ENCODE measurements around the gene RNLS. TPM values are rescaled to one million over a fixed set of nuclear protein-coding genes. Genes with fewer than 3 reads are reported as not detected.

The RNLS gene
- polyA plus RNA-seq, 3 donors = 3.3 to 3.9 (median 3.7) TPM

GRCh38 chr10:88418871-88419270 lies 164.2 kb downstream of the RNLS start:
- no peak for DNase-seq
- H3K9me3 Mint-ChIP-seq = peaks cover 0 to 2% (median 0%) of the 10 kb centered on the region in 7 donors
- Histone ChIP-seq H2AFZ (ENCODE audit: insufficient read depth, low read depth, low read length, poor library complexity, severe bottlenecking) (no peak overlapping the region), H3K4me1 (ENCODE audit: control insufficient read depth in 1 of 2, insufficient read depth in 2 of 2, low read length in 2 of 2) (peaks cover 5 to 6% of the 10 kb centered on the region in 2 donors), H3K9me3 (replicated peaks in 1 of 2; ENCODE audit: control insufficient read depth in 1 of 2, insufficient read depth in 1 of 2, low read length in 2 of 2) (no peaks in the 10 kb centered on the region), H3K27ac (ENCODE audit: low read depth in 1 of 2, low read length in 2 of 2) (no peak overlapping the region), H3K27me3 (ENCODE audit: control insufficient read depth in 2 of 2, insufficient read depth in 2 of 2, low read length in 2 of 2) (no peaks in the 10 kb centered on the region), H3K79me2 (ENCODE audit: insufficient read depth, low read length) (no peaks in the 10 kb centered on the region), H3K4me3 (replicated peaks in 1 of 3; ENCODE audit: low read depth in 2 of 3, low read length in 3 of 3) (no peak overlapping the region), H3K9ac (ENCODE audit: insufficient read depth, low read length, poor library complexity, severe bottlenecking) (no peak overlapping the region), H3K4me2 (replicated peaks; ENCODE audit: extremely low read depth, low read length, poor library complexity, severe bottlenecking) (no peak overlapping the region), H3K36me3 (replicated peaks in 1 of 2; ENCODE audit: control insufficient read depth in 1 of 2, insufficient read depth in 2 of 2, low read length in 2 of 2) (no peaks in the 10 kb centered on the region), H4K20me1 (ENCODE audit: insufficient read depth, low read length) (no peaks in the 10 kb centered on the region)
- H3K4me1 Mint-ChIP-seq = peaks cover 7% of the 10 kb centered on the region
- no peak for TF ChIP-seq CTCF (IDR thresholded peaks at IDR 0.05)
- no peak overlapping the region for H3K4me3 Mint-ChIP-seq
- no CpG with 5 or more reads among the region's 1 CpG for WGBS (ENCODE audit: insufficient coverage)
- intact Hi-C loops (cut with micrococcal nuclease) = loop anchor here in 1 of 2 donors (10.0 kb wide), 1 partner anchor 304 kb away; no protein-coding TSS in a partner anchor
- no peak overlapping the region for H3K27ac Mint-ChIP-seq
- no peaks in the 10 kb centered on the region for H3K36me3 Mint-ChIP-seq
- H3K27me3 Mint-ChIP-seq (ENCODE audit: low read depth in 3 of 3) = no peaks in the 10 kb centered on the region

- no CpG with 5 or more reads among the region's 3 CpGs for whole genome bisulfite sequencing (ENCODE audit: insufficient coverage)
- Histone ChIP-seq H2AFZ (ENCODE audit: insufficient read depth, low read depth, low read length, poor library complexity, severe bottlenecking) (no peak overlapping the region), H3K27me3 (ENCODE audit: control insufficient read depth in 2 of 2, insufficient read depth in 2 of 2, low read length in 2 of 2) (no peaks in the 10 kb centered on the region), H3K79me2 (ENCODE audit: insufficient read depth, low read length) (no peaks in the 10 kb centered on the region), H3K4me3 (replicated peaks in 1 of 3; ENCODE audit: low read depth in 2 of 3, low read length in 3 of 3) (no peak overlapping the region), H3K27ac (ENCODE audit: low read depth in 1 of 2, low read length in 2 of 2) (no peak overlapping the region), H3K4me1 (ENCODE audit: control insufficient read depth in 1 of 2, insufficient read depth in 2 of 2, low read length in 2 of 2) (peaks cover 9 to 13% of the 10 kb centered on the region in 2 donors), H3K4me2 (replicated peaks; ENCODE audit: extremely low read depth, low read length, poor library complexity, severe bottlenecking) (no peak overlapping the region), H3K36me3 (replicated peaks in 1 of 2; ENCODE audit: control insufficient read depth in 1 of 2, insufficient read depth in 2 of 2, low read length in 2 of 2) (no peaks in the 10 kb centered on the region), H3K9ac (ENCODE audit: insufficient read depth, low read length, poor library complexity, severe bottlenecking) (no peak overlapping the region), H4K20me1 (ENCODE audit: insufficient read depth, low read length) (no peaks in the 10 kb centered on the region), H3K9me3 (replicated peaks in 1 of 2; ENCODE audit: control insufficient read depth in 1 of 2, insufficient read depth in 1 of 2, low read length in 2 of 2) (no peaks in the 10 kb centered on the region)
- intact Hi-C loops (cut with micrococcal nuclease) = loop anchor here in 1 of 2 donors (10.0 kb wide), 1 partner anchor 303 kb away; no protein-coding TSS in a partner anchor
- H3K4me1 Mint-ChIP-seq = peaks cover 7% of the 10 kb centered on the region
- DNase-seq = no peak
- no peak overlapping the region for H3K27ac Mint-ChIP-seq
- H3K9me3 Mint-ChIP-seq = peaks cover 0 to 2% (median 0%) of the 10 kb centered on the region in 7 donors
- no peaks in the 10 kb centered on the region for H3K36me3 Mint-ChIP-seq
- H3K4me3 Mint-ChIP-seq = no peak overlapping the region
- H3K27me3 Mint-ChIP-seq (ENCODE audit: low read depth in 3 of 3) = no peaks in the 10 kb centered on the region
- no peak for TF ChIP-seq CTCF (IDR thresholded peaks at IDR 0.05)
Measured at GRCh38 chr10:88417387-88418030, 165.6 kb downstream of the RNLS start.

All from CD14-positive monocyte (primary cell).